SK-N-SH treated with all-trans-retinoic acid at 6 μM for 48 hours (cell line): Measurements from ENCODE around the gene TMEM203.

ENCODE experiments used
- ATAC-seq: fragments of 200-7000 bp; cut with Tn5 transposase; 3 replicates; pipeline ENCODE4 v1.9.1; 2020; ENCODE audit warnings: mild to moderate bottlenecking, moderate library complexity
- ARNTL ChIP-seq: fragments of 450-650 bp; formaldehyde crosslinking; IDR thresholded peaks from 2 replicates; pipeline ENCODE4 v1.5.0; 2020; ENCODE audit warnings: low read depth, mild to moderate bottlenecking, moderate library complexity, borderline replicate concordance
- BACH2 ChIP-seq: fragments of 250-450 bp; sonication (Bioruptor Pico); IDR thresholded peaks from 2 replicates; pipeline ENCODE4 v1.9.0; 2021; ENCODE audit warnings: mild to moderate bottlenecking, borderline replicate concordance
- ESRRG ChIP-seq: fragments of 250-450 bp; sonication (Bioruptor Pico); IDR thresholded peaks from 2 replicates; pipeline ENCODE4 v1.6.1; 2021; ENCODE audit warnings: mild to moderate bottlenecking
- GLIS3 ChIP-seq: fragments of 250-450 bp; sonication (Bioruptor Pico); IDR thresholded peaks from 2 replicates; pipeline ENCODE4 v1.5.0; 2020; ENCODE audit warnings: mild to moderate bottlenecking, moderate library complexity
- ISL1 ChIP-seq: fragments of 250-450 bp; sonication (Bioruptor Pico); IDR thresholded peaks from 2 replicates; pipeline ENCODE4 v2.1.2; 2022; ENCODE audit warnings: mild to moderate bottlenecking, moderate library complexity
- OSR1 ChIP-seq: fragments of 250-450 bp; sonication (Bioruptor Pico); IDR thresholded peaks from 2 replicates; pipeline ENCODE4 v1.8.0; 2022; ENCODE audit warnings: moderate library complexity, mild to moderate bottlenecking, inconsistent platforms
- PATZ1 ChIP-seq: fragments of 250-450 bp; sonication (Bioruptor Pico); IDR thresholded peaks from 2 replicates; pipeline ENCODE4 v1.8.0; 2020; ENCODE audit warnings: mild to moderate bottlenecking, moderate library complexity, borderline replicate concordance
- PPARA ChIP-seq: fragments of 250-450 bp; sonication (Bioruptor Pico); IDR thresholded peaks from 2 replicates; pipeline ENCODE4 v1.5.0; 2020; ENCODE audit warnings: mild to moderate bottlenecking, borderline replicate concordance
- RARB ChIP-seq: fragments of 250-450 bp; sonication (Bioruptor Pico); IDR thresholded peaks from 2 replicates; pipeline ENCODE4 v1.8.0; 2021; ENCODE audit warnings: mild to moderate bottlenecking, moderate library complexity
- SNAI2 ChIP-seq: fragments of 250-450 bp; sonication (Bioruptor Pico); IDR thresholded peaks from 2 replicates; pipeline ENCODE4 v1.5.0; 2020; ENCODE audit warnings: mild to moderate bottlenecking, moderate library complexity
- TCF4 ChIP-seq: fragments of 250-450 bp; sonication (Bioruptor Pico); IDR thresholded peaks from 2 replicates; pipeline ENCODE4 v1.8.0; 2021; ENCODE audit warnings: mild to moderate bottlenecking, moderate library complexity, borderline replicate concordance
- TOX ChIP-seq: fragments of 250-450 bp; sonication (Bioruptor Pico); IDR thresholded peaks from 2 replicates; pipeline ENCODE4 v1.8.0; 2021; ENCODE audit warnings: mild to moderate bottlenecking, moderate library complexity, borderline replicate concordance
- TSHZ2 ChIP-seq: fragments of 250-450 bp; sonication (Bioruptor Pico); IDR thresholded peaks from 2 replicates; pipeline ENCODE4 v1.5.0; 2020; ENCODE audit warnings: mild to moderate bottlenecking, moderate library complexity
- ZFP3 ChIP-seq: fragments of 250-450 bp; sonication (Bioruptor Pico); IDR thresholded peaks from 2 replicates; pipeline ENCODE4 v1.5.0; 2020; ENCODE audit warnings: mild to moderate bottlenecking, moderate library complexity
- ZFP30 ChIP-seq: fragments of 450-650 bp; formaldehyde crosslinking; IDR thresholded peaks from 2 replicates; pipeline ENCODE4 v1.5.0; 2022; ENCODE audit warnings: mild to moderate bottlenecking, moderate library complexity
- ZNF565 ChIP-seq: fragments of 450-650 bp; formaldehyde crosslinking; conservative IDR thresholded peaks from 2 replicates; pipeline ENCODE4 v1.5.0; 2020; ENCODE audit warnings: low read depth, mild to moderate bottlenecking, moderate library complexity
- ZNF8 ChIP-seq: fragments of 450-650 bp; formaldehyde crosslinking; IDR thresholded peaks from 2 replicates; pipeline ENCODE4 v1.5.0; 2020; ENCODE audit warnings: mild to moderate bottlenecking, moderate library complexity
- TF ChIP-seq, protein P1 (sequence below): fragments of 250-450 bp; sonication (Bioruptor Pico); IDR thresholded peaks from 2 replicates; pipeline ENCODE4 v1.5.1; 2021; ENCODE audit warnings: mild to moderate bottlenecking, moderate library complexity
- TF ChIP-seq, protein P2 (sequence below): fragments of 250-450 bp; sonication (Bioruptor Pico); IDR thresholded peaks from 2 replicates; pipeline ENCODE4 v1.5.1; 2020; ENCODE audit warnings: low read depth, mild to moderate bottlenecking, moderate library complexity
- TF ChIP-seq, protein P3 (sequence below): fragments of 250-450 bp; sonication (Bioruptor Pico); IDR thresholded peaks from 2 replicates; pipeline ENCODE4 v1.8.0; 2021; ENCODE audit warnings: low read depth, mild to moderate bottlenecking, moderate library complexity, borderline replicate concordance

The TMEM203 gene

GRCh38 chr9:137175345-137175961 is 30.0 kb downstream of the TMEM203 start:
- no peak for TF ChIP-seq PATZ1 (CRISPR knock-in tag)
- no peak for TF ChIP-seq OSR1
- TF ChIP-seq TSHZ2 (CRISPR knock-in tag) = no peak
- TF ChIP-seq, protein P1, sequence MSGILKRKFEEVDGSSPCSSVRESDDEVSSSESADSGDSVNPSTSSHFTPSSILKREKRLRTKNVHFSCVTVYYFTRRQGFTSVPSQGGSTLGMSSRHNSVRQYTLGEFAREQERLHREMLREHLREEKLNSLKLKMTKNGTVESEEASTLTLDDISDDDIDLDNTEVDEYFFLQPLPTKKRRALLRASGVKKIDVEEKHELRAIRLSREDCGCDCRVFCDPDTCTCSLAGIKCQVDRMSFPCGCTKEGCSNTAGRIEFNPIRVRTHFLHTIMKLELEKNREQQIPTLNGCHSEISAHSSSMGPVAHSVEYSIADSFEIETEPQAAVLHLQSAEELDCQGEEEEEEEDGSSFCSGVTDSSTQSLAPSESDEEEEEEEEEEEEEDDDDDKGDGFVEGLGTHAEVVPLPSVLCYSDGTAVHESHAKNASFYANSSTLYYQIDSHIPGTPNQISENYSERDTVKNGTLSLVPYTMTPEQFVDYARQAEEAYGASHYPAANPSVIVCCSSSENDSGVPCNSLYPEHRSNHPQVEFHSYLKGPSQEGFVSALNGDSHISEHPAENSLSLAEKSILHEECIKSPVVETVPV = no peak
- TF ChIP-seq ARNTL (CRISPR knock-in tag) = no peak
- TF ChIP-seq BACH2 (CRISPR knock-in tag) = no peak
- TF ChIP-seq, protein P2, sequence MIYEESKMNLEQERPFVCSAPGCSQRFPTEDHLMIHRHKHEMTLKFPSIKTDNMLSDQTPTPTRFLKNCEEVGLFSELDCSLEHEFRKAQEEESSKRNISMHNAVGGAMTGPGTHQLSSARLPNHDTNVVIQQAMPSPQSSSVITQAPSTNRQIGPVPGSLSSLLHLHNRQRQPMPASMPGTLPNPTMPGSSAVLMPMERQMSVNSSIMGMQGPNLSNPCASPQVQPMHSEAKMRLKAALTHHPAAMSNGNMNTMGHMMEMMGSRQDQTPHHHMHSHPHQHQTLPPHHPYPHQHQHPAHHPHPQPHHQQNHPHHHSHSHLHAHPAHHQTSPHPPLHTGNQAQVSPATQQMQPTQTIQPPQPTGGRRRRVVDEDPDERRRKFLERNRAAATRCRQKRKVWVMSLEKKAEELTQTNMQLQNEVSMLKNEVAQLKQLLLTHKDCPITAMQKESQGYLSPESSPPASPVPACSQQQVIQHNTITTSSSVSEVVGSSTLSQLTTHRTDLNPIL (CRISPR knock-in tag) = no peak
- TF ChIP-seq ZNF565 (CRISPR knock-in tag) = no peak
- no peak for TF ChIP-seq ZNF8 (CRISPR knock-in tag)
- no peak for TF ChIP-seq ESRRG
- TF ChIP-seq RARB (CRISPR knock-in tag) = no peak
- no peak for TF ChIP-seq ISL1 (CRISPR knock-in tag)
- TF ChIP-seq, protein P3, sequence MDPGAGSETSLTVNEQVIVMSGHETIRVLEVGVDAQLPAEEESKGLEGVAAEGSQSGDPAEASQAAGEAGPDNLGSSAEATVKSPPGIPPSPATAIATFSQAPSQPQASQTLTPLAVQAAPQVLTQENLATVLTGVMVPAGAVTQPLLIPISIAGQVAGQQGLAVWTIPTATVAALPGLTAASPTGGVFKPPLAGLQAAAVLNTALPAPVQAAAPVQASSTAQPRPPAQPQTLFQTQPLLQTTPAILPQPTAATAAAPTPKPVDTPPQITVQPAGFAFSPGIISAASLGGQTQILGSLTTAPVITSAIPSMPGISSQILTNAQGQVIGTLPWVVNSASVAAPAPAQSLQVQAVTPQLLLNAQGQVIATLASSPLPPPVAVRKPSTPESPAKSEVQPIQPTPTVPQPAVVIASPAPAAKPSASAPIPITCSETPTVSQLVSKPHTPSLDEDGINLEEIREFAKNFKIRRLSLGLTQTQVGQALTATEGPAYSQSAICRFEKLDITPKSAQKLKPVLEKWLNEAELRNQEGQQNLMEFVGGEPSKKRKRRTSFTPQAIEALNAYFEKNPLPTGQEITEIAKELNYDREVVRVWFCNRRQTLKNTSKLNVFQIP (CRISPR knock-in tag) = no peak
- TF ChIP-seq TCF4 (CRISPR knock-in tag) = no peak
- ATAC-seq = no peak

- TF ChIP-seq GLIS3 (CRISPR knock-in tag) (no peak), PATZ1 (CRISPR knock-in tag) (no peak), PPARA (CRISPR knock-in tag) (no peak), ZNF565 (CRISPR knock-in tag) (no peak), ZFP30 (CRISPR knock-in tag) (no peak), ZNF8 (CRISPR knock-in tag) (no peak), ZFP3 (CRISPR knock-in tag) (no peak), ESRRG (no peak), TCF4 (CRISPR knock-in tag) (no peak), ISL1 (CRISPR knock-in tag) (no peak), RARB (CRISPR knock-in tag) (no peak), ARNTL (CRISPR knock-in tag) (no peak), TOX (CRISPR knock-in tag) (no peak), SNAI2 (CRISPR knock-in tag) (no peak), BACH2 (CRISPR knock-in tag) (no peak)
- TF ChIP-seq, protein P1 = no peak
- TF ChIP-seq, protein P2 (CRISPR knock-in tag) = no peak
- TF ChIP-seq, protein P3 (CRISPR knock-in tag) = no peak
- TF ChIP-seq, all 23 proteins: peak for 0
- no peak for ATAC-seq
Measured at GRCh38 chr9:137174722-137175293, 30.6 kb downstream of the TMEM203 start.
